Activated naive CD4-positive, alpha-beta T cell treated with anti-CD3 and anti-CD28 coated beads, Interleukin-2, amount 50 U/mL, for 72 hours (primary cell): ENCODE measurements around the gene PHACTR2. TPM values are rescaled to one million over a fixed set of nuclear protein-coding genes. Genes with fewer than 3 reads are reported as not detected.
"Not testable (repeated sequence)": the region's sequence is repeated elsewhere in the genome, so short reads cannot be mapped to it uniquely, and the experiment has no call there.

Experiments used
- ATAC-seq, 2 donors: fragments of 150-1000 bp; cut with Tn5 transposase; 2 replicates each; pipeline ENCODE4 v1.10.0; 2021; ENCODE audit warnings: mild to moderate bottlenecking in 2 of 2, moderate library complexity in 2 of 2
- DNase-seq, 2 donors: peaks; one replicate each; pipeline ENCODE4 v3.0.0; 2021 to 2022; ENCODE audit warnings: low spot score in 2 of 2
- H3K27ac Mint-ChIP-seq, 2 donors: one replicate each; pipeline ENCODE4 v1.8.0; 2022; ENCODE audit warnings: mild to moderate bottlenecking in 2 of 2, mixed read lengths in 2 of 2
- H3K36me3 Mint-ChIP-seq, 2 donors: one replicate each; pipeline ENCODE4 v1.8.0; 2022; ENCODE audit warnings: mixed read lengths in 2 of 2
- H3K9me3 Mint-ChIP-seq, 2 donors: one replicate each; pipeline ENCODE4 v1.8.0; 2022; ENCODE audit warnings: mixed read lengths in 2 of 2
- total RNA-seq, 2 donors: library from RNA; stranded (reverse); gene quantifications; one replicate each; pipeline ENCODE4 v1.2.3, GENCODE V29; 2022

The PHACTR2 gene
- total RNA-seq: 10 to 100 TPM; 20.5 to 23.9 TPM

GRCh38 chr6:143677891-143678791, at the start of gene PHACTR2:
TSS of gene PHACTR2 (plus strand) at chr6:143677965. CDS start at chr6:143678164, 199 bp downstream.
- DNase-seq (peak; percentile 40 to 69), ATAC-seq (peak; percentile 90 to 97)
- Mint-ChIP-seq H3K27ac (peak within 1 kb of the TSS in 1 of 2 donors; percentile 82), H3K9me3 (peaks cover 0 to 5% of the 10 kb centered on the region in 2 donors), H3K36me3 (peaks cover 9 to 20% of the 10 kb centered on the region in 2 donors)

GRCh38 chr6:143629104-143630080, 48.4 kb upstream of the PHACTR2 start:
- ATAC-seq (no peak), DNase-seq (no peak)
- Mint-ChIP-seq H3K36me3 (peaks cover 0 to 5% of the 10 kb centered on the region in 2 donors), H3K9me3 (no peaks in the 10 kb centered on the region), H3K27ac (no peak overlapping the region)

GRCh38 chr6:143631196-143631595, 46.6 kb upstream of the PHACTR2 start:
- not testable (repeated sequence) for ATAC-seq, H3K9me3 Mint-ChIP-seq, DNase-seq, H3K36me3 Mint-ChIP-seq, H3K27ac Mint-ChIP-seq

- ATAC-seq: no peak
- Mint-ChIP-seq H3K9me3 (no peaks in the 10 kb centered on the region), H3K36me3 (peaks cover 0 to 3% of the 10 kb centered on the region in 2 donors), H3K27ac (no peak overlapping the region)
- no peak for DNase-seq
Observed at GRCh38 chr6:143632894-143633293, 44.9 kb upstream of the PHACTR2 start.

GRCh38 chr6:143634486-143634885, 43.3 kb upstream of the PHACTR2 start:
- H3K36me3 Mint-ChIP-seq: no peaks in the 10 kb centered on the region
- no peak for DNase-seq
- H3K27ac Mint-ChIP-seq: no peak overlapping the region
- H3K9me3 Mint-ChIP-seq: no peaks in the 10 kb centered on the region
- no peak for ATAC-seq

GRCh38 chr6:143637691-143638090, 40.1 kb upstream of the PHACTR2 start:
- Mint-ChIP-seq H3K9me3 (no peaks in the 10 kb centered on the region), H3K36me3 (no peaks in the 10 kb centered on the region), H3K27ac (no peak overlapping the region)
- no peak for DNase-seq
- ATAC-seq: no peak

GRCh38 chr6:143642403-143642802, 35.4 kb upstream of the PHACTR2 start:
- no peak for ATAC-seq
- H3K9me3 Mint-ChIP-seq: peaks cover 0 to 3% of the 10 kb centered on the region in 2 donors
- H3K36me3 Mint-ChIP-seq: peaks cover 0 to 4% of the 10 kb centered on the region in 2 donors
- H3K27ac Mint-ChIP-seq: no peak overlapping the region
- DNase-seq: no peak

- Mint-ChIP-seq H3K9me3 (peaks cover 12 to 25% of the 10 kb centered on the region in 2 donors), H3K27ac (peak overlapping the region; percentile 28 to 89), H3K36me3 (peaks cover 10 to 24% of the 10 kb centered on the region in 2 donors)
- DNase-seq (no peak), ATAC-seq (peak; percentile 78 to 79)
Observed at GRCh38 chr6:143647191-143647590, 30.6 kb upstream of the PHACTR2 start.

GRCh38 chr6:143647732-143648131, 30.0 kb upstream of the PHACTR2 start:
- Mint-ChIP-seq H3K9me3 (peaks cover 12 to 25% of the 10 kb centered on the region in 2 donors), H3K27ac (peak overlapping the region; percentile 28 to 89), H3K36me3 (peaks cover 10 to 24% of the 10 kb centered on the region in 2 donors)
- ATAC-seq (no peak), DNase-seq (no peak)

GRCh38 chr6:143649319-143649718, 28.4 kb upstream of the PHACTR2 start:
- H3K9me3 Mint-ChIP-seq: peaks cover 12 to 25% of the 10 kb centered on the region in 2 donors
- peaks cover 10 to 24% of the 10 kb centered on the region in 2 donors for H3K36me3 Mint-ChIP-seq
- DNase-seq, H3K27ac Mint-ChIP-seq, ATAC-seq: not testable (repeated sequence)

GRCh38 chr6:143651328-143651727, 26.4 kb upstream of the PHACTR2 start:
- not testable (repeated sequence) for ATAC-seq, H3K27ac Mint-ChIP-seq, DNase-seq
- H3K36me3 Mint-ChIP-seq: peaks cover 10 to 24% of the 10 kb centered on the region in 2 donors
- H3K9me3 Mint-ChIP-seq: peaks cover 12 to 25% of the 10 kb centered on the region in 2 donors

- no peak for DNase-seq
- peaks cover 10 to 15% of the 10 kb centered on the region in 2 donors for H3K36me3 Mint-ChIP-seq
- peaks cover 12 to 23% of the 10 kb centered on the region in 2 donors for H3K9me3 Mint-ChIP-seq
- H3K27ac Mint-ChIP-seq: no peak overlapping the region
- ATAC-seq: no peak
Observed at GRCh38 chr6:143652841-143653331, 24.9 kb upstream of the PHACTR2 start.

GRCh38 chr6:143655541-143655940, 22.2 kb upstream of the PHACTR2 start:
- H3K9me3 Mint-ChIP-seq: peaks cover 10 to 17% of the 10 kb centered on the region in 2 donors
- peaks cover 9 to 12% of the 10 kb centered on the region in 2 donors for H3K36me3 Mint-ChIP-seq
- no peak for ATAC-seq
- DNase-seq: no peak
- no peak overlapping the region for H3K27ac Mint-ChIP-seq

GRCh38 chr6:143656026-143656425, 21.7 kb upstream of the PHACTR2 start:
- DNase-seq: no peak
- Mint-ChIP-seq H3K36me3 (peaks cover 9 to 12% of the 10 kb centered on the region in 2 donors), H3K9me3 (peaks cover 10 to 18% of the 10 kb centered on the region in 2 donors), H3K27ac (no peak overlapping the region)
- no peak for ATAC-seq

GRCh38 chr6:143657809-143658208, 20.0 kb upstream of the PHACTR2 start:
- peaks cover 10 to 21% of the 10 kb centered on the region in 2 donors for H3K9me3 Mint-ChIP-seq
- DNase-seq (no peak), ATAC-seq (no peak)
- H3K27ac Mint-ChIP-seq: no peak overlapping the region
- peaks cover 9 to 12% of the 10 kb centered on the region in 2 donors for H3K36me3 Mint-ChIP-seq

- Mint-ChIP-seq H3K9me3 (peaks cover 12 to 25% of the 10 kb centered on the region in 2 donors), H3K36me3 (peaks cover 12 to 20% of the 10 kb centered on the region in 2 donors)
- not testable (repeated sequence) for H3K27ac Mint-ChIP-seq, ATAC-seq, DNase-seq
Observed at GRCh38 chr6:143660170-143660569, 17.6 kb upstream of the PHACTR2 start.
